ENCODE measurements around the gene OR11H6.

- TF ChIP-seq ISL1 (CRISPR knock-in tag; IDR thresholded peaks at IDR 0.05): no peak
- no peak for TF ChIP-seq CSRNP3 (CRISPR knock-in tag; IDR thresholded peaks at IDR 0.05)
- TF ChIP-seq PATZ1 (CRISPR knock-in tag; IDR thresholded peaks at IDR 0.05; ENCODE audit: borderline replicate concordance): no peak
Observed at GRCh38 chr14:20198991-20199390, 24.5 kb upstream of the OR11H6 start.
